H9 (cell line): Measurements from ENCODE around the gene ZAP70. TPM values are rescaled to one million over a fixed set of nuclear protein-coding genes. Genes with fewer than 3 reads are reported as not detected.

Experiments used
- DNase-seq: peaks from one replicate; pipeline ENCODE4 v3.0.0-alpha.2; 2017
- H2AFZ ChIP-seq: one replicate; pipeline ENCODE4 v1.6.1; 2013; ENCODE audit warnings: mild to moderate bottlenecking, low read length, control low read depth, moderate library complexity
- H2AK5ac ChIP-seq: 2 replicates; pipeline ENCODE4 v1.6.1; 2013; ENCODE audit warnings: low read length, control low read depth, mixed read lengths; ENCODE audit not compliant: insufficient read length
- H2BK120ac ChIP-seq: one replicate; pipeline ENCODE4 v1.6.1; 2013; ENCODE audit warnings: low read depth, mild to moderate bottlenecking, low read length, control low read depth, inconsistent platforms; ENCODE audit not compliant: poor library complexity, severe bottlenecking
- H2BK12ac ChIP-seq: 2 replicates; pipeline ENCODE4 v1.6.1; 2013; ENCODE audit warnings: low read length, control low read depth, mixed read lengths, low read depth; ENCODE audit not compliant: insufficient read length
- H2BK15ac ChIP-seq: 2 replicates; pipeline ENCODE4 v1.6.1; 2013; ENCODE audit warnings: low read depth, low read length, control low read depth
- H2BK20ac ChIP-seq: one replicate; pipeline ENCODE4 v1.6.1; 2013; ENCODE audit warnings: low read depth, mild to moderate bottlenecking, low read length, control low read depth, inconsistent platforms; ENCODE audit not compliant: poor library complexity, severe bottlenecking
- H2BK5ac ChIP-seq: 2 replicates; pipeline ENCODE4 v1.6.1; 2013; ENCODE audit warnings: low read length, control low read depth, mixed read lengths; ENCODE audit not compliant: insufficient read length
- H3K14ac ChIP-seq: 2 replicates; pipeline ENCODE4 v1.6.1; 2013; ENCODE audit warnings: low read length, control low read depth; ENCODE audit not compliant: insufficient read depth
- H3K18ac ChIP-seq: 2 replicates; pipeline ENCODE4 v1.6.1; 2013; ENCODE audit warnings: low read depth, mild to moderate bottlenecking, mixed read lengths, low read length, control low read depth; ENCODE audit not compliant: insufficient read length
- H3K23ac ChIP-seq: 2 replicates; pipeline ENCODE4 v1.6.1; 2013; ENCODE audit warnings: low read length, control low read depth, mixed read lengths, low read depth; ENCODE audit not compliant: insufficient read length
- H3K23me2 ChIP-seq: 2 replicates; pipeline ENCODE4 v1.6.1; 2013; ENCODE audit warnings: low read depth, mild to moderate bottlenecking, mixed read lengths, low read length, control low read depth; ENCODE audit not compliant: insufficient read length, poor library complexity, severe bottlenecking
- H3K27ac ChIP-seq: 2 replicates; pipeline ENCODE4 v1.5.1; 2013; ENCODE audit warnings: low read length, control low read depth, mixed read lengths, low read depth; ENCODE audit not compliant: insufficient read length
- H3K27me3 ChIP-seq: 2 replicates; pipeline ENCODE4 v1.6.1; 2013; ENCODE audit warnings: low read length, control low read depth, inconsistent platforms; ENCODE audit not compliant: insufficient read depth
- H3K4ac ChIP-seq: 2 replicates; pipeline ENCODE4 v1.6.1; 2013; ENCODE audit warnings: low read depth, mild to moderate bottlenecking, control low read depth, inconsistent platforms, low read length, moderate library complexity
- H3K4me1 ChIP-seq: 2 replicates; pipeline ENCODE4 v1.6.1; 2013; ENCODE audit warnings: low read length, control low read depth, inconsistent platforms; ENCODE audit not compliant: insufficient read depth
- H3K4me2 ChIP-seq: 2 replicates; pipeline ENCODE4 v1.6.1; 2013; ENCODE audit warnings: low read length, control low read depth, mixed read lengths; ENCODE audit not compliant: insufficient read length, insufficient read depth
- H3K56ac ChIP-seq: 2 replicates; pipeline ENCODE4 v1.6.1; 2013; ENCODE audit warnings: low read depth, mild to moderate bottlenecking, mixed read lengths, low read length, control low read depth; ENCODE audit not compliant: insufficient read length
- H3K79me1 ChIP-seq: 2 replicates; pipeline ENCODE4 v1.6.1; 2013; ENCODE audit warnings: low read depth, mild to moderate bottlenecking, moderate library complexity, low read length, control low read depth, inconsistent platforms; ENCODE audit not compliant: insufficient read depth, poor library complexity, severe bottlenecking
- H3K79me2 ChIP-seq: 2 replicates; pipeline ENCODE4 v1.6.1; 2013; ENCODE audit warnings: low read length, control low read depth, inconsistent platforms; ENCODE audit not compliant: insufficient read depth
- H3K9ac ChIP-seq: 2 replicates; pipeline ENCODE4 v1.6.1; 2013; ENCODE audit warnings: low read length, control low read depth, mixed read lengths; ENCODE audit not compliant: insufficient read length; ENCODE audit errors: extremely low read depth
- H3K9me3 ChIP-seq: one replicate; pipeline ENCODE4 v1.6.1; 2013; ENCODE audit warnings: low read depth, low read length, inconsistent platforms; ENCODE audit not compliant: control insufficient read depth
- H3T11ph ChIP-seq: one replicate; pipeline ENCODE4 v1.6.1; 2013; ENCODE audit warnings: mild to moderate bottlenecking, low read length, control low read depth, inconsistent platforms
- H4K20me1 ChIP-seq: one replicate; pipeline ENCODE4 v1.6.1; 2013; ENCODE audit not compliant: control insufficient read depth, insufficient read length, insufficient read depth
- H4K5ac ChIP-seq: 2 replicates; pipeline ENCODE4 v1.6.1; 2013; ENCODE audit warnings: low read depth, mild to moderate bottlenecking, mixed read lengths, low read length, control low read depth; ENCODE audit not compliant: insufficient read length
- H4K8ac ChIP-seq: replicated peaks from 2 replicates; pipeline ENCODE4 v1.6.1; 2013; ENCODE audit warnings: low read length, control low read depth, mixed read lengths, low read depth; ENCODE audit not compliant: insufficient read length
- H4K91ac ChIP-seq: 2 replicates; pipeline ENCODE4 v1.6.1; 2013; ENCODE audit warnings: low read depth, mild to moderate bottlenecking, moderate library complexity, mixed read lengths, low read length, control low read depth; ENCODE audit not compliant: insufficient read length
- H3K27ac Mint-ChIP-seq, 3 experiments: 2 replicates in 2 of 3; 3 replicates in 1 of 3; pipeline ENCODE4 v1.8.0; 2020 to 2021; ENCODE audit warnings: mixed read lengths in 3 of 3, mild to moderate bottlenecking in 1 of 3, moderate library complexity in 1 of 3
- H3K27me3 Mint-ChIP-seq: 2 replicates; pipeline ENCODE4 v1.8.0; 2021; ENCODE audit warnings: low read depth, mild to moderate bottlenecking, moderate library complexity, mixed read lengths
- H3K36me3 Mint-ChIP-seq, 3 experiments: 2 replicates in 2 of 3; 3 replicates in 1 of 3; pipeline ENCODE4 v1.8.0; 2020 to 2021; ENCODE audit warnings: low read depth in 3 of 3, mixed read lengths in 3 of 3; ENCODE audit not compliant: insufficient read depth in 1 of 3
- H3K4me1 Mint-ChIP-seq, 2 experiments: 2 replicates each; pipeline ENCODE4 v1.8.0; 2020; ENCODE audit warnings: mixed read lengths in 2 of 2
- H3K4me3 Mint-ChIP-seq, 2 experiments: 2 replicates in 1 of 2; 3 replicates in 1 of 2; pipeline ENCODE4 v1.8.0; 2020 to 2021; ENCODE audit warnings: mild to moderate bottlenecking in 2 of 2, mixed read lengths in 2 of 2, moderate library complexity in 1 of 2
- H3K9me3 Mint-ChIP-seq, 2 experiments: 2 replicates in 1 of 2; 3 replicates in 1 of 2; pipeline ENCODE4 v1.8.0; 2020; ENCODE audit warnings: mild to moderate bottlenecking in 2 of 2, mixed read lengths in 2 of 2, moderate library complexity in 1 of 2
- WGBS: extraction: QIAGEN DNeasy Blood & Tissue Kit; methylation state at CpG from one replicate; pipeline ENCODE4 v1.1.7; 2013; ENCODE audit warnings: missing lambda C conversion rate, low lambda C conversion rate, mixed read lengths; ENCODE audit not compliant: insufficient read length; ENCODE audit errors: extremely low coverage; 5-methylcytosine and 5-hydroxymethylcytosine counted together
- total RNA-seq: library from RNA; stranded (reverse); gene quantifications from 2 replicates; pipeline ENCODE4 v1.2.1, GENCODE V29; 2021
- TF ChIP-seq, protein P1 (sequence below): fragments of 200-600 bp; sonication (generic); conservative IDR thresholded peaks from 3 replicates; pipeline ENCODE4 v1.8.0; 2021; ENCODE audit warnings: antibody characterized with exemption, mild to moderate bottlenecking

Gene ZAP70
- total RNA-seq, 1 experiment from 2014 or later: 0.24 TPM

DNA sequence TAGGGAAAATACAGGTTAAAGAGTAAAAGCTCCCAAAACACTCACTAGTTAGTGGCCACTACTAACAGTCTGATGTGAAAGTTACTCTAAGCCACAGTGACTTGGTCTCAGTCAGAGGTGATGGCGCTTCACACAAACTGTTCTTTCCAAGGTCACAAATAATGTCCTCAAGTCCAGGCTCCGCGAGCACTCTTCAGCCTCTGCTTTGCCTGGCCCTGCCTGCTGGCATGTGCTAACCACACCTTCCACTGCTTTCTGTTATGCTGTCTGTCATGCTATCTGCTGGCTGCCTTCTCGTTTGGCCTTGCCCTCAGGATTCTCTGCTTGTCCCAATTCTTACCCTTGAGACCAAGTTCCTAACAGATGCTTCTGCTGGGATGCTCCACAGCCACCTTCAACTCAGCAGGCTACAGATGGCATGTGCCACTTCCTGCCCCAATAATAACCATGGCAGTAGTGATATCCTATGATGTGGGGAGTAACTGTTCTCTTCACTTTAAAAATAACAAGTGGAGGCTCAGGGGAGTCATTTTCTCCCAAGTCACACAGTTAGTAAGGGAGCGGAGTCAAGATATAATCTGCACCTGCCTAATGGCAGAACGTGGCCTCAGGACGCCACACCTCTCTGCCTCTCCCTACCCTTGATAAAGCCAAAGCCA, 75.7 kb downstream of the ZAP70 start:
- TF ChIP-seq, protein P1, sequence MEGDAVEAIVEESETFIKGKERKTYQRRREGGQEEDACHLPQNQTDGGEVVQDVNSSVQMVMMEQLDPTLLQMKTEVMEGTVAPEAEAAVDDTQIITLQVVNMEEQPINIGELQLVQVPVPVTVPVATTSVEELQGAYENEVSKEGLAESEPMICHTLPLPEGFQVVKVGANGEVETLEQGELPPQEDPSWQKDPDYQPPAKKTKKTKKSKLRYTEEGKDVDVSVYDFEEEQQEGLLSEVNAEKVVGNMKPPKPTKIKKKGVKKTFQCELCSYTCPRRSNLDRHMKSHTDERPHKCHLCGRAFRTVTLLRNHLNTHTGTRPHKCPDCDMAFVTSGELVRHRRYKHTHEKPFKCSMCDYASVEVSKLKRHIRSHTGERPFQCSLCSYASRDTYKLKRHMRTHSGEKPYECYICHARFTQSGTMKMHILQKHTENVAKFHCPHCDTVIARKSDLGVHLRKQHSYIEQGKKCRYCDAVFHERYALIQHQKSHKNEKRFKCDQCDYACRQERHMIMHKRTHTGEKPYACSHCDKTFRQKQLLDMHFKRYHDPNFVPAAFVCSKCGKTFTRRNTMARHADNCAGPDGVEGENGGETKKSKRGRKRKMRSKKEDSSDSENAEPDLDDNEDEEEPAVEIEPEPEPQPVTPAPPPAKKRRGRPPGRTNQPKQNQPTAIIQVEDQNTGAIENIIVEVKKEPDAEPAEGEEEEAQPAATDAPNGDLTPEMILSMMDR: no peak
- H2BK20ac ChIP-seq: no peak overlapping the region
- H4K8ac ChIP-seq: no peak overlapping the region
- no peak overlapping the region for H3K4me2 ChIP-seq
- H4K5ac ChIP-seq: no peak overlapping the region
- no peak overlapping the region for H3K9ac ChIP-seq
- no peaks in the 10 kb centered on the region for H3K23me2 ChIP-seq
- no peaks in the 10 kb centered on the region for H3K27me3 Mint-ChIP-seq
- DNase-seq: no peak
- H4K20me1 ChIP-seq: no peaks in the 10 kb centered on the region
- H3K79me1 ChIP-seq: no peaks in the 10 kb centered on the region
- no peak overlapping the region for H3K27ac ChIP-seq
- H2BK15ac ChIP-seq: no peak overlapping the region
- H3K79me2 ChIP-seq: no peaks in the 10 kb centered on the region
- no peaks in the 10 kb centered on the region for H3K27me3 ChIP-seq
- no peak overlapping the region for H2BK120ac ChIP-seq
- H3T11ph ChIP-seq: no peak overlapping the region
- H3K27ac Mint-ChIP-seq: no peak overlapping the region
- H3K18ac ChIP-seq: no peak overlapping the region
- no peaks in the 10 kb centered on the region for H3K4me1 Mint-ChIP-seq
- no peak overlapping the region for H2AK5ac ChIP-seq
- H3K4me3 Mint-ChIP-seq: no peak overlapping the region
- H2AFZ ChIP-seq: no peak overlapping the region
- H3K9me3 ChIP-seq: no peaks in the 10 kb centered on the region
- no peaks in the 10 kb centered on the region for H3K9me3 Mint-ChIP-seq
- H4K91ac ChIP-seq: no peak overlapping the region
- H3K4ac ChIP-seq: no peak overlapping the region
- no peak overlapping the region for H2BK5ac ChIP-seq
- no peak overlapping the region for H3K56ac ChIP-seq
- no peak overlapping the region for H3K14ac ChIP-seq
- peaks cover 6 to 21% (median 16%) of the 10 kb centered on the region in 3 experiments; a peak in 6 of 7 replicates for H3K36me3 Mint-ChIP-seq
- H2BK12ac ChIP-seq: no peak overlapping the region
- no CpG with 5 or more reads among the region's 7 CpGs for WGBS
- no peak overlapping the region for H3K23ac ChIP-seq
- H3K4me1 ChIP-seq: no peaks in the 10 kb centered on the region

Other genes starting within 250 kb of the ZAP70 start
- 7.6 and 8.2 TPM in 2 replicates for gene ANKRD36B, start 123.7 kb upstream of the ZAP70 start, total RNA-seq
- gene COX5B, start 67.5 kb upstream of the ZAP70 start, total RNA-seq: 237 and 246 TPM in 2 replicates
- gene ACTR1B, start 49.5 kb upstream of the ZAP70 start, total RNA-seq: 31.1 and 33.8 TPM in 2 replicates
- gene C2orf92, start 43.9 kb upstream of the ZAP70 start, total RNA-seq: 5.4 and 7.3 TPM in 2 replicates